T1000 (cell line): Measurements from ENCODE around the gene FLII.
"Not testable (repeated sequence)": the region's sequence is repeated elsewhere in the genome, so short reads cannot be mapped to it uniquely, and the experiment has no call there.

ENCODE experiments used
- DNase-seq: peaks from one replicate; lab custom pipeline; 2025; ENCODE audit warnings: mixed read lengths; lab: John Stamatoyannopoulos, UW

The FLII gene

GRCh38 chr17:18258356-18259038 is at the start of gene FLII:
Gene FLII (minus strand): TSS chr17:18258738. CDS start chr17:18258690, 48 bp downstream.
- peak; percentile 59 for DNase-seq

- not testable (repeated sequence) for DNase-seq
Measured at GRCh38 chr17:18303206-18303605, 44.7 kb upstream of the FLII start.

DNA sequence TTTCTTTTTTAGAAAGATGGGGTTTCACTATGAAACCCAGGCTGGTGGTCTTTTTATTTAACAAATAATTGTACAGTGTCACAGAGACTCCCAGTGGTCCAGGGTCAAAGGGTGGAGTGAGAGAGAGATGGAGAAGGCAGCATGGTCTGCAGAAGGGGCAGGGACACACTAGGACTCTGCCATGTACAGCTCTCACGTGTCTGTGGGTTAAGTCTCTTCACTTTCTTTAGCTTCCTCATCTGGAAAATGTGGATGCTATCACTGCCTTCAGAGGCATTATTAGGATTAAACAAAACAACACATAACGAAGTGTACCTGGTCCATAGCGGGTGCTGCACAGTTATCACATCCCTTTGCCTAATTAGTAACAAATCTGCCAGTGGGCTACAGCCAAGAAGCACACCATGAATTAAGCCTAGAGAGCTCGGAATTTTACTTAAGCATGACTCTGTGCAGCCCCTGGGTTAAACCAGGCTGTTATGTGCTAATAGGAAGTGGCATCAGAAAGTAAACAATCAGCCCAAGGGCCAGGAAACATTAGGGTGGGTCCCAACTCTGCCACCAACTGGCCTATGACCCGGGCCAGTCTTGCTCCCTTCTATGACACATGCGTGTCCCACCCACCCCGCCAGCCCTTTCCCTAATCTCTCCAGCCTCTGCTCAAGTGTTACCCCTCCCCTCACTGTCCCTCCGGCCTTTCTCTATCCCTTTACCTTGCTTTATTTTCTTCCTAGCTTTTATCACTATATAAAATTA is 42.4 kb upstream of the FLII start:
- no peak for DNase-seq

- not testable (repeated sequence) for DNase-seq
Measured at GRCh38 chr17:18298061-18298460, 39.5 kb upstream of the FLII start.

DNA sequence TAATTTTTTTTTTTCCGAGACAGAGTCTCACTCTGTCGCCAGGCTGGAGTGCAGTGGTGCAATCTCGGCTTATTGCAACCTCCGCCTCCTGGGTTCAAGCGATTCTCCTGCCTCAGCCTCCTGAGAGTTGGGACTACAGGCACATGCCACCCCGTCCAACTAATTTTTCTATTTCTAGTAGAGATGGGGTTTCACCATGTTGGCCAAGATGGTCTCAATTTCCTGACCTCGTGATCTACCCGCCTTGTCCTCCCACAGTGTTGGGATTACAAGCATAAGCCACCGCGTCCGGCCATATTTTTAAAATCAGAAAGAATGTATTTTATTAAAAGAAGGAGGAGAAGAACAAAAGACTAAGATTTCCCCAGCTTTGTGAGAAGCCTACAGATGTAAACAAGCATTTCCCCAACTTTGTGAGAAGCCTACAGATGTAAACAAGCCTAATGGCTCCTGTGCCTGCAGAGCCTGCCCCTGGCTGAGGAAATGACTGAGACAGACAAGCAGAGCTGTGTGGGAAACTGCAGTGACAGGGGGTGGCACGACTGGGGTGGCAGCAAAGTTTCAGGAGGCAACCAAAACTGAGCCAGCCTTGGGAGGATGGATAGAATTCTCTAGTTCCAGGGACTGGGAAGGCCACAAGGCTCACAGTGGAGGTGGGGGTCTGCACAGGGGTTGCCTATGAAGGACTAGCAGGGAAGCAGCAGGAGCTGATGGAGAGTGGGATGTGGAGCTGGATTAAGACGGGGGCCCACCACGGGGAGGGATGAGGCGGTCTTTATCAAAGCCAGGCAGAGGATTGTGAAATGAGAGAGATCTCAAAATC is 33.4 kb upstream of the FLII start:
- no peak for DNase-seq

- no peak for DNase-seq
Measured at GRCh38 chr17:18285296-18285695, 26.8 kb upstream of the FLII start.

GRCh38 chr17:18281788-18282187 is 23.2 kb upstream of the FLII start:
- DNase-seq, result no peak

DNA sequence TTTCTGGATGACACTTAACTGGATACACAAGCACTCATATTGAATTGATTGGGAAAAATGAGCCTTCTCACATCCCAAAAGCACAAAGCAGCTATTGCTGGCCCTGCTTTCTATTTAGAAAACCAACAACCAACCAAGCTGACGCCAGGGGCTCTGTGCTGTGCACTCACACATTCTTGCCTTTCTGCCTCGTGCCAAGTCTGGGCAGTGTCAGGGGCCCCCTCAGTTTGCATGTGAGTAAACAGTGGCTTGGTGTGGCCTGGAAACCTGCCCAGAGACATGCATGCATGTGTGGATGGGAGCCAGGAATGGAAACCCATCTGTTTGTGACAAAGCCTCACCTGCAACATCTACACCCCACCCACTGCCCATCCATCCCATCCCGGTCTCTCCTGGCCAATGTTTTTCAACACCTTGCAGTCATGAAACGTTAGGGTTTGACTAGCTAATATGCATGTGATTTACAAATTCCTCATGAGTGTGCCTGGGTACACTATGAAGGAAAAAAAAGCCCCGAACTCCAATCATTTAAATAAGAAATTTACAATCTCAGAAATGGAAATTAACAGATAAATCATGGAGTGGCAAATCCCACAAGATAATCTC is 22.3 kb upstream of the FLII start:
- DNase-seq, result no peak

- no peak for DNase-seq
Measured at GRCh38 chr17:18280249-18280648, 21.7 kb upstream of the FLII start.

DNA sequence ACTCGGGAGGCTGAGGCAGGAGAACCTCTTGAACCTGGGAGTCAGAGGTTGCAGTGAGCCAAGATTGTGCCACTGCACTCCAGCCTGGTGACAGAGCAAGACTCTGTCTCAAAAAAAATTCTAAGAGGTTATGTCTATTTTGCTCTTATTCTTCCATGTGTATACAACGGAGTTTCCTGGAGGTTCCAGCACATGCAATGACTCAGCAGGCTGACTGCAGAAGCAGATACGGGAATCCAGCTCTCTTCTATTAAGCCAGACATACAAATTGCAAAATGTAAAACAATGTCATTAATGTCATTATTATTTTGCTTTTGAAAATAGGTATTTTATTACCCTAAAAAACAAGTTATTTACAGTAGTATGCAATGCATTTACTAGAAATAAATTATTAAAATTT is 20.3 kb upstream of the FLII start:
- DNase-seq, result no peak

GRCh38 chr17:18277076-18277475 is 18.5 kb upstream of the FLII start:
- no peak for DNase-seq

- no peak for DNase-seq
Measured at GRCh38 chr17:18270046-18270931, 11.8 kb upstream of the FLII start.

- DNase-seq, result peak; percentile 10
Measured at GRCh38 chr17:18267927-18268711, 9.6 kb upstream of the FLII start.

- no peak for DNase-seq
Measured at GRCh38 chr17:18267366-18267765, 8.8 kb upstream of the FLII start.

- no peak for DNase-seq
Measured at GRCh38 chr17:18263885-18264682, 5.5 kb upstream of the FLII start.

- DNase-seq, result no peak
Measured at GRCh38 chr17:18262641-18263040, 4.1 kb upstream of the FLII start.

DNA sequence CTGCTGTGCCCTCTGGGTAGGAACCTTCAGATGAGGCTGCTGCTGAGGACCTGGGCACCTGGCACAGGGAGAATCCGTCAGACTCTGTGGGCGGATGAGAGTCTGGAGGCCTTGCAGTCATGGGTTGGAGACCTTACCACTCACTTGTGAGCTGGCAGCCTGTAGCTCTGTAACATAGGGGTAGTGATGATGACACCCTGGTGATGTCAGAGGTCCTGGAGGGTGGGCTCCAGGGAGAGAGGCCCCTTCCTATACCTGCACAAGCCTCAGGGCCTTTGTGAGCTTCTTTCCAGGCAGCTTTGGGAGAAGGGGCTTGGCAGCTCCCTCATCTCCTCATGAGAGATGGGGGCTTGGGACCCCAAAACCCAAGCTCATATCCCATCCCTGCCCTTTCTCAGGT is 3.6 kb upstream of the FLII start:
- no peak for DNase-seq

GRCh38 chr17:18261659-18262058 is 3.1 kb upstream of the FLII start:
- no peak for DNase-seq

DNA sequence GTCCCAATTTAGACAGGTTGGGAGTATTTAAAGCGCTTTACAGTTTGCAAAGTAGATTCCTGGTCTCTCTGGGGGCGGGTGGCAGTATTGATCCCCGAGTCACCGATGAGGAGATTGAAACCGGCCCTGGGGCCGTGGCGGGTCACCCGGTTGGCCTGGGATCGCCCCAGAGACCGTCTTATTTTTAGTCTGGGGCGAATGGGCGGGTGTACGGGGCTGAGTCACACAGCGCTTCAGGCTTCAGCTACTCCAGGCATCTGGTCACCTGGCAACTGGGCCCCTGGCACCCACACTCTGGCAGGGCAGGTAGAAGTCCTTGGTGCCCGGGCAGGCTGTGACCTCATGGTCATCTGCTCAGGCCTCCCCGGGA is 2.6 kb upstream of the FLII start:
- DNase-seq, result peak; percentile 21
